ENCODE results near the gene PDE6A. TPM values are rescaled to one million over a fixed set of nuclear protein-coding genes. Genes with fewer than 3 reads are reported as not detected.

PDE6A gene
- total RNA-seq, 1 donor from 2014 or later, result not detected

DNA sequence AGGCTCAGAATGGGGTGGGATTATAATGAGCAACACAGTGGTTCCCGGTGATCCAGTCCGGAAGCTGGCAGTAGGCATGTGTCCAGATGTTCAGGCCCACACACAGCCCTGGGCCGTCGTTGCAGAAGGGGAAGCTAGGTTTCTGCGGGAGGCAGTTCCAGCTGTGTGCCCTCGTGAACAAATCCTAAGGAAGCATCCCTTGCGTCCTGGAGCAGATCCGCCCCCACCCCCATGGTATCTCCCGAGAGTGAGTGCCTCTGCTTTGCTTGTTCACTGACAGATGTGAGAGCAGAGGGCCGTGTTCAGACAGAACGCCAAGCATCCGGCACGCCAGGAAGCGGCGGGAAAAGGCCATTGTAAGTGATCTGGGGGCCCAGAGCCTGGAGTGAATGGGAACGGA, 104.8 kb downstream of the PDE6A start:
- DNase-seq (ENCODE audit: low spot score), result no peak

DNA sequence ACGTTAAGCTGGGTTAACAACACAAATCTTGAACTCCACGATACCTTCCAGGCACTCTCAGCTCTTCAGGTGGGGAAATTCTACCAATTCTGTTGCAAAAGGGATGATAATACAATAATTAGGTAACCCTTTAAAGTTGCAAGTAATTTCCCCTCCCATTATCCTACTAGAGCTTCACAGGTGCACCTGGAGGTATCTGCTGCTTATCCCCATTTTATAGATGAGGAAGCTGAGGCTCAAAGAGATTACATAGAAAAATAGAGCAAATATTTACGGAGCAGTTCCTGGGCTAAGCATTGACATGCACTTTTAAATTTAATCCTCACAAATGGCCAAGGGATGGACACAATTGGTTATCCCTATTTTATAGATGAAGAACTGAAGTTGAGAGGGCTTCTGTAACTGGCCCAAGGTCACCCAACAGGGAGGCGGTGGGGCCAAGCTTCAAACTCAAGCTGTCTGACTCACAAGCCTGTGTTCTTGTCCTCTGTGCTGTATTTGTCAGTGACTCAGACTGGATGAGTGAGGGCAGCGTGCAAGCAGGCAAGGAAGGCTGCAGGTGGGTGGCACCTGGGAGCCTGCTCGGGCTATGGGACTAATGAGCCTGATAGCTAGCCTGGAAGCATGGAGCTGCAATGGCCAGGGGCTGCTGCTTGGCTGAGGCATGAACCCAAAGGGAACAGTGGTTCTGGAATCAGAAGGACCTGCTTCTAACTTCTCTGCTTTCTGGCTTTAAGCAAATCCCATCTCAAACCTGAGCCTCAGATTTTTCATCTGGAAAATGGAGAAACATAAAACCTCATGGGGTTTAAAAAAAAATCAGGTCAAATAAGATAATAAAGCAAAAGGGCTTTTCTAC, 105.5 kb downstream of the PDE6A start:
- no peak for DNase-seq (ENCODE audit: low spot score)

DNA sequence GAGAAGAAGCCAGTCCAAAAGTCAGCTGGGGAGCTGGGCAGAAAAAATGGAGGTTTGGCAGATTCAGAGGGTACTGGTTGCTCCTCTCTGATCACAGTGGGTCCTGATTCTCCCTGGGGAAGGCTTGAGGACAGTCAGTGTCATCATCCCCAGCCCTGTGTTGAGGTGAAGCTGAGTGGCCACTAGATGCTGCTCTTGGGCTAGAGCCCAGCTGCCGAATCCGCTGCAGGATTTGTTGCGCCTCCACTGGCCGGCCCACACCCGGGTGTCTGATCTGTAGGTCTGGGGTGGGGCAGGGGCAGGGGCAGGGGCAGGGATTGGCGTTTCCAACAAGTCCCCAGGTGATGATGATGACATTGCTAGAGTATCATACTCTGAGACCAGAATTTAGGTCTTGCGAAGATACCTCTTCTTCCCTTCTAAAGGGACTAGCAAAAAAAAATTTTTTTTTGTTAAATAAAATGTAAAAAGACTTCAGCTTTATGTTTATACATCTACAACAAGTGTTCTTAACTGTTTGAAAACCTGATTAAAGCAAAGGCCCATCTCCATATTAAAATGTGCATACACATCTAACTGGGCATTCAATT, 106.8 kb downstream of the PDE6A start:
- no peak for DNase-seq (ENCODE audit: low spot score)

DNA sequence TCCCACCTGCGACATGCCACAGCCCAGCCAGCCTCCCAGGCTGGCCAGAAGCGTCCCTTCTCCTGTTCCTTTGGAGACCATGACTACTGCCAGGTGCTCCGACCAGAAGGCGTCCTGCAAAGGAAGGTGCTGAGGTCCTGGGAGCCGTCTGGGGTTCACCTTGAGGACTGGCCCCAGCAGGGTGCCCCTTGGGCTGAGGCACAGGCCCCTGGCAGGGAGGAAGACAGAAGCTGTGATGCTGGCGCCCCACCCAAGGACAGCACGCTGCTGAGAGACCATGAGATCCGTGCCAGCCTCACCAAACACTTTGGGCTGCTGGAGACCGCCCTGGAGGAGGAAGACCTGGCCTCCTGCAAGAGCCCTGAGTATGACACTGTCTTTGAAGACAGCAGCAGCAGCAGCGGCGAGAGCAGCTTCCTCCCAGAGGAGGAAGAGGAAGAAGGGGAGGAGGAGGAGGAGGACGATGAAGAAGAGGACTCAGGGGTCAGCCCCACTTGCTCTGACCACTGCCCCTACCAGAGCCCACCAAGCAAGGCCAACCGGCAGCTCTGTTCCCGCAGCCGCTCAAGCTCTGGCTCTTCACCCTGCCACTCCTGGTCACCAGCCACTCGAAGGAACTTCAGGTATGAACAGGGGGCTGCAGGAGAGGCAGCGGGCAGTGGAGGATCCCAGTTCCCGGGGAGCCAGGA, 108.0 kb downstream of the PDE6A start:
- no peak for DNase-seq (ENCODE audit: low spot score)

DNA sequence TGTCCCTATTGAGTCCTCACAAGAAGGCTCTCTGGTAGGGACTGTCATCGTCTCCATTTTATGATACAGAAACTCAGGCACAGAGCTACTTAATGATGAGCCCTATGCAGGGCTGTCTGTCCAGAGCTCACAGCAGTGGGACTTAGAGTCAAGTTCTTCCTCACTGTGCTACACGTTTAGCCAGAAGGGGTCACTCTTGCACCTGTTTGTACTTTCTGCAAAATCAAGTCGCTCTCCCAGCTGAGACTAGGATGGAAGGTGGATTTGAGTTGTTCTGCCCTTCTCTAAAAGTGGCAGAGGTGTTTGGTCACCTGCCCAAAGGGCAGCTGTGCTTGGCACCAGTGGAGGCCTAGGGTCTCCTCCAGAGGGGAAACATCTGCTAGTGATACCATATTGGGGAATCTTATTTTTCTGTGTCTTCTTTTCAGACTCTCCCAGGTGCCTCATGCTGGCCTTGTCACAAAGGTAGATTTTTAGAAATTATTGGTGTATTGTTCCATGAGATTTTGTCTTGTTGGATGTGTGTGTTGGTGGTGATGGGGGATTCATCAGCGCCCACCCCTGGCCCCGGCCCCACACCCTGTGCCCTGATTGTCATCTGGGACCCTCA, 110.2 kb downstream of the PDE6A start:
- DNase-seq (ENCODE audit: low spot score), result no peak

DNA sequence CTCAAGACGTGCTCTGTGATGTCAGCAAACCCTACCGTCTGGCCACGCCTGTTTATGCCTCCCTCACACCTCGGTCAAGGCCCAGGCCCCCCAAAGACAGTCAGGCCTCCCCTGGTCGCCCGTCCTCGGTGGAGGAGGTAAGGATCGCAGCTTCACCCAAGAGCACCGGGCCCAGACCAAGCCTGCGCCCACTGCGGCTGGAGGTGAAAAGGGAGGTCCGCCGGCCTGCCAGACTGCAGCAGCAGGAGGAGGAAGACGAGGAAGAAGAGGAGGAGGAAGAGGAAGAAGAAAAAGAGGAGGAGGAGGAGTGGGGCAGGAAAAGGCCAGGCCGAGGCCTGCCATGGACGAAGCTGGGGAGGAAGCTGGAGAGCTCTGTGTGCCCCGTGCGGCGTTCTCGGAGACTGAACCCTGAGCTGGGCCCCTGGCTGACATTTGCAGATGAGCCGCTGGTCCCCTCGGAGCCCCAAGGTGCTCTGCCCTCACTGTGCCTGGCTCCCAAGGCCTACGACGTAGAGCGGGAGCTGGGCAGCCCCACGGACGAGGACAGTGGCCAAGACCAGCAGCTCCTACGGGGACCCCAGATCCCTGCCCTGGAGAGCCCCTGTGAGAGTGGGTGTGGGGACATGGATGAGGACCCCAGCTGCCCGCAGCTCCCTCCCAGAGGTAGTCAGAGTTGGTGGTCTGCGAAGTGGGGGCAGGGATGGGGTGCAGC, 111.3 kb downstream of the PDE6A start:
- DNase-seq (ENCODE audit: low spot score), result no peak

DNA sequence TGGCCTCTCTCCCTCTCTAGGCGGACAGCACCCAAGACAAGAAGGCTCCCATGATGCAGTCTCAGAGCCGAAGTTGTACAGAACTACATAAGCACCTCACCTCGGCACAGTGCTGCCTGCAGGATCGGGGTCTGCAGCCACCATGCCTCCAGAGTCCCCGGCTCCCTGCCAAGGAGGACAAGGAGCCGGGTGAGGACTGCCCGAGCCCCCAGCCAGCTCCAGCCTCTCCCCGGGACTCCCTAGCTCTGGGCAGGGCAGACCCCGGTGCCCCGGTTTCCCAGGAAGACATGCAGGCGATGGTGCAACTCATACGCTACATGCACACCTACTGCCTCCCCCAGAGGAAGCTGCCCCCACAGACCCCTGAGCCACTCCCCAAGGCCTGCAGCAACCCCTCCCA, 112.0 kb downstream of the PDE6A start:
- DNase-seq (ENCODE audit: low spot score), result no peak

DNA sequence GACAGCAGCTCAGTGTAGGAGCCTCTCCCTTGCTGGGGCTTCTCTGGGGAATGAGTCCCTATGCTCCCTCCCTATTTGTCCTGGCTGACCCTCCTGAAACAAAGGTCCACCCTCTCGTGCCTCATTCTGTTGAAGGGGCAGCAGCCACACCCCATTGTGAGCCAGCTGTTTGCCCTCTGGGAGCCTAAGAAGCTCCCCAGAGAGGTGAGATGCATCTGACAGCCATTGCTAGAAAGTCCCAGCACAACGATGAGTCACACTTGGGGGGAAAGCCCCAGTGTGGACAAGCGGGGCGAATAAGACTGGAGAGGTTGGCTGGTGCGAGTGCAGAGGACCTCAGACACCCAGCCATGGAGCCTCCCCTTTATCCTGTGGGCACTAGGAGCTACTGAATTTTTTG, 113.1 kb downstream of the PDE6A start:
- DNase-seq (ENCODE audit: low spot score), result no peak

DNA sequence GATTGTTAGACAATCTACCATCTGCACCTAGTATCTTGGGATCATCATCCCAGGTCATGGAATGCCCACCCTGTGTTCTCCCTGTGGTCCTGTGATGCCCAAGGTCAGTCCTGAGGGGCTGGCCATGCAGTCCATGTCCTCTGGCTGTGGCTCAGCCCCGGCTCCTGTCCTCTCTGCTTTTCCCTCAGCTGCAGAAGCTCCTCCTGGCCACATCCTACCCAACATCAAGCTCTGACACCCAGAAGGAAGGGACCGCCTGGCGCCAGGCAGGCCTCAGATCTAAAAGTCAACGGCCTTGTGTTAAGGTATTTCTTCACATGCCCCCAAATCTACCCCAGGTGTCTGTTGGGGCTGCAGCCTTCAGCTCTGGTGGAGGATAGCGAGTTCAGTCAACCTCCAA, 114.0 kb downstream of the PDE6A start:
- no peak for DNase-seq (ENCODE audit: low spot score)

DNA sequence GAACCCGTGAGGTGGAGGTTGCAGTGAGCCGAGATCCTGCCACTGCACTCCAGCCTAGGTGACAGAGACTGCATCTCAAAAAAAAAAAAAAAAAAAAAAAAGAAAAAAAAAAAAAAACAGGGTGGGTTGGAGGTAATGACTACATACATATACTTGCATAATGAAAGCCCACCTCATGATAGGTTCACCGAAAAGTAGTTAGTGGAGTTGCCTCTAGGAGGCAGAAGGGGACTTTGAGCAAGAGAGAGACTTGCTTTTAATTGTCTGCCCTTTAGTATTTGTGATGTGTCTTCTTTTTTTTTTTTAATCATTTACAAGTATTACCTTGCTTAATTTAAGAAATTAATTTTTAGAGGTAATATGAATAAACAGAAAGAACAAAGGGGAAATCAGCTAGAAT, 114.6 kb downstream of the PDE6A start:
- no peak for DNase-seq (ENCODE audit: low spot score)

DNA sequence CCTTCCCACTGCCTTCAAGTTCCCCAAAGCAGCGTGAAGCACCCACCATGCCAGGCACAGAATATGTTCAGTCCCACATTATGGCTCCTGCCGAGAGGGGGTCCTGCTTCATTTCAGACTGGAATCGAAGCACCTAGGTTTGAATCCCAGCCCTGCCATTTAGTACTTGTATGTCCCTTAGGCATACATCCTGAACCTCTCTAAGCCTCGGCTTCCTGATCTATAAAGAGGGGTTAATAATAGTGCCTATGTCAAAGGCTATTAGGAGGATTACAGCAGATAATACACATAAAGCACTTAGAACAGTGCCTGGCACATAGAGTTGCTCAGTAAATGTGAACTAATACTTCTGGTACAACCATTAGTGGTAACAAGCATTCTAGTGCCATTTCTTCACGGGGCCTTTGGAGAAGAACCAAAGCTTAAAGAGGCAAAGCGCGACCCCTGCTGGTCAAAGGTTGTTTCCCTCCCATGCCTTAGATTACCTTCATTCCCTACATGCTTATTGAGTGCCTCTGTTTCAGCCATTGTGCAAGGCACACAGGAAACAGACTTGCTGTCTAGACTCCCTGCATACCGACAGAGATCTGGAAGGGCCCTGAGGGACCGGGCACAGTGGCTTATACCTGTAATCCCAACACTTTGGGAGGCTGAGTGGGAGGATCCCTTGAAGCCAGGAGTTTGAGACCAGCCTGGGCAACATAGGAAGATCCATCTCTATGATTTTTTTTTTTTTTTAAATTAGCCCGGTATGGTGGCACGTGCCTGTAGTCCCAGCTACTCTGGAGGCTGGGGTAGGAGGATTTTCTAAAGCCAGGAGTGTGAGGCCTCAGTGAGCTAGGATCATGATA, 116.2 kb downstream of the PDE6A start:
- no peak for DNase-seq (ENCODE audit: low spot score)

DNA sequence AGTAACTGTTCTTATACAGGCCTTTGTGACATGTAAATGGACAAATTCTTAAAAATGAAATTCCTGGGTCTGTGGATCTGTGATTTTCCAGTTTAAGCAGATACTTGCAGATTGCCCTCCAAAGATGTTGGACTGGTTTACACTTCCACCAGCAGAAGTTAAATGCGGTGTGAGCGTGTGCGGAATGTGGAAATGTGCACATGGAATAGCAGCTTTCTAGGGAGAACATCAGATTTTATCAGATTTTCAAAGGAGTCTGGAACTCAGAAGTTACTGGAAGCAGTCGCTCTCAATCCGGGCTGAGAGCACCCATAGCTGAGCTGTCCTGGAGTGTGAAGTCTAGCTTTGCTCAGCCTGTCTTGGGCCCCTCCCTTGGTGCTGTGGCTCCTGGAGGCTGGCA, 117.0 kb downstream of the PDE6A start:
- DNase-seq (ENCODE audit: low spot score), result no peak

DNA sequence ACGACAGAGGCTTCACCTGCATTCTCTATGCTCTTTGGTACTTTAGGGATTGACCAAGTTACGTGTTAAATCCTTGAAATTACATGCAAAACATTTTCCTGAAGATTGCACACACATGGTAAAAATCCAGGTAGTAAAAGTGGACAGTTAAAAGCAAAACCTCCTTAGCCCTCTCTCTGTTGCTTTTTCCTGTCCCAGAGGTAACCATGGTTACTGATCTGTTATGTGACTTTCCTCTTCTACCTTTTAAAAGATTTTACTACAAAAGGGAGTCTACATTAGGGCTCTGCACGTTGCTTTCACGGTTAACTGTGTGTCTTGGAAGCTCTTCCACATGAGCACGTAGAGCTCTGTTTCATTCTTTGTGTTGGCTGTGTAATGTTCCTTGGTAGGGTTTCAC, 117.5 kb downstream of the PDE6A start:
- DNase-seq (ENCODE audit: low spot score), result no peak

DNA sequence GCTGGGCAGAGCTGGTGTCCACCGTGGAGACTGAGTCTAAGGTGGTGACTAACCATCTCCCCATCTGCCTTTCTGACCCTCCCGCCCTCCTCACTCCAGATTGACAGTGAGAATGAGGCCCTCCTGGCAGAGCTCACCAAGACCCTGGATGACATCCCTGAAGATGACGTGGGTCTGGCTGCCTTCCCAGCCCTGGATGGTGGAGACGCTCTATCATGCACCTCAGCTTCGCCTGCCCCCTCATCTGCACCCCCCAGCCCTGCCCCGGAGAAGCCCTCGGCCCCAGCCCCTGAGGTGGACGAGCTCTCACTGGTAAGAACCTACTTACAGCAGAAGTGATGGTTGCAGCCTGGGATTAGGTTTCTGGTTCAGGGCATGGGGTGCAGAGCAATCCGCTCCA, 118.0 kb downstream of the PDE6A start:
- DNase-seq (ENCODE audit: low spot score), result no peak

DNA sequence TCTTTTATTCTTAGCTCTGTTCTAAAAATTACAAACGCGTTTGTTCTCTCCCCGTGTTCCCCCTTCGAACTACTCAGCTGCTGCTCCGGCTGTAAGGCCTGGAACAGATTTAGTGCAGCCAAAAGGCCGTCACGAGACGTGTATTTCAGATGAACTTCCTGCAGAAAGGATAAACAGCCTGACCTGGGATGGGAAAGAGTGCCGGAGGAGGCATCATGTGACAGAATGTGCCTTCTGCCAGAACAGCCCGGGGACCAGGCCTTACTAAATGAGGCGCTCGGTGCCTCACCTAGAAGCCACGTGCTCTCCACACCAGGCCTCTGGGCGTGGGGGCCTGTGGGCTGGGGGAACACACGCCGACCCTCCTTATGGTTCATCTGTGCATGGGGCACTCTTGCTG, 119.7 kb downstream of the PDE6A start:
- no peak for DNase-seq (ENCODE audit: low spot score)

DNA sequence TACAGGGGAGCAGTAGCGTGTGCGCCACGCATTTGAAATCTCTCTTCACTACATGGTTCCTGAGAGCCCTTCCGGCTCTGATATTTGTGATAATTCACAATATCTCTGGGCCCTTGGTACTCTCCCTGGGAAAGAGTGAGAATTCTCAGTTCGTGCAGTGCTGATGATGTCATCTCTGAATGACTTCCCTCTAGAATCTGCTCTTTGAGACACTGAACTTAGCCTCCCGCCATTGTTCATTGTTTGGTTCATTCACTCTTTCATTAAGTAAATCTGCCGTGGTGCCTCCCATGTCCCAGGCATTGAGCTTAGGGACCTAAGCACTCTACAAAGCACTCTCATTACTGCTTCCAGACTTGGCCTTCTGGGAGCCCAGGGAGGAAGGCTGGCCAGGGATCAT, 120.5 kb downstream of the PDE6A start:
- DNase-seq (ENCODE audit: low spot score), result no peak

DNA sequence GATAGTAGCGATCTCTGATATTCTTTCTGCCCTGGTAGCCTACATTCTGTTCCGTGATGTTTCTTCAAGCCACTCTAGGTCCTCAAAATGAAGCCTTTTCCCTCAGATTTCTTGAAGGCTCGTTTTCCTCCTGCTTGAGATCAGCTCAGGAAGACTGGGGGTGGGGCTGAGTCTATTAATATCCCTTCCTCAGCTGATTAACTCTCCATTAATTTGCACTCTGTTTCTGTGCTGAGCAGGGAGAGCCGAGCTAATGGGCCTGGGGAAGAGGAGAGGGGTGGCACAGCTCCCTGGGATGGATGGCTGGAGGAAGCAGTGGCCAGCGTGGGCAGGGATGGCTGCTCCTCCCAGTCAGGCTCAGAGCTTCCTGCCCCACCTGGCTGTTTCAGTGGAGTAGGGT, 121.2 kb downstream of the PDE6A start:
- DNase-seq (ENCODE audit: low spot score), result no peak

DNA sequence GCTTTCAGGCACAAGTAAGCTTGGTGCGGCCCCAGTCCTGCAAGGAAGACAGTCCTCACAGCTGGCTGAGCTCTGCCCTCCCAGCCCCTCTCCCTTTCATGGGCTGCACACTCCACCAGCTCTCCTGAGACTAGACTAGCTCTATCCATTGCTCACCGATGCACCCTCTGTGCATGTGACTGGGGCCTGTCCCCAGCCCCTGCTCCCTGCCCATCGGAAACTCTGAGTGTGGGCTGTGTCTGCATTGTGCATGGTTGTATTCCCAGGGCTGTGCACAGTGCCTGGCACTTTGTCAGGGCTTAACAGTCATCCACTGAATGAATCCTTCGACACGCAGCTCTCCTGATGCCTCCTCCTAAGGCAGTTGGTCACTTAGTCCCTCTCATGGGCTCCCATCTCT, 122.3 kb downstream of the PDE6A start:
- DNase-seq (ENCODE audit: low spot score), result no peak

DNA sequence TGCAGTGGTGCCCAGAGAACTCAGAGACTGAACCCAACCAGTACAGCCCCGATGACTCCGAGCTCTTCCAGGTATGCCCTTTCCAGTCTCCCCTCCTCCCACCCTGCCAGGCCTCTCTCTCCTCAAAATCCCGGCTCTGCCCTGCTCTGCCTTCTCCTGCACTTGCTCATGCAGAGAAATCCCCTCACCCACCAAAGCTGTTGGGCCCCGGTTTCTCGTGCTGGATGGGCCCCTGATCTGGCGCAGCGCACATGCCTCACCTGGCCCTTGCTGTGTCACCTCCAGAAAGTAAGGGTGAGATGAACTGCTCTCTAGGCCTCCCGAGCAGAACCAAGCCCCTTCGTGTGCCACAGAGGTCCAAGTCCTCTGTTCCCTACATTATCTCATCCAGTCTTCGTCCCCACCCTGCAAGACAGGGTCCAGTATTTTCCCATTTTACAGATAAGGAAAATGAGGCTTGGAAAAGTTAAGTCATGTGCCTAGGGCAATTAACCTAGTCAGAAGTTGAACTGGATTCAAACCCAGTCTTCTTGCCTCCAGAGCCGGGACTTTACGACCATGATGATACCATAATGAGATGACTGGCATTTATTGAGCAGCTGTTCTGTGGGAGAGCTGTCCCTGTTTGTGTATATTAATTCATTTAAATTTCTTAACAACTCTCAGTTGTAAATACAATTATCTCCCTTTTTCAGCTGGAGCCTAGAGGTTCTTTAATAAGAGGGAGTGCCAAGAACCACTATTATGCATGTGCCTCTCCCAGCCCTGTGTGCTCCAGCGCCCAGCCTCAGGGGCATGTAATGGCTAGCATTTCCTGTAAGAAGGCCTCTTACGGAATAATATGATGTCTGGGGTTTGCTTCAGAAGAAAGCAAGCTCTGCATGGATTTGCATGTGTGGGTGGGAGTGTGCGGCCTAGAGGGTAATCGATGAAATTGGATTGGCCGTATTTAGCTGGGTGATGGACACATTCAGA, 123.8 kb downstream of the PDE6A start:
- no peak for DNase-seq (ENCODE audit: low spot score)
